Activated naive CD4-positive, alpha-beta T cell (primary cell): ENCODE data around the gene SAA1.
"Not testable (repeated sequence)": the region's sequence is repeated elsewhere in the genome, so short reads cannot be mapped to it uniquely, and the experiment has no call there.

Experiments
- DNase-seq, 4 experiments: peaks; one replicate each; lab custom pipeline; 2025; lab: John Stamatoyannopoulos, UW

SAA1 gene

DNA sequence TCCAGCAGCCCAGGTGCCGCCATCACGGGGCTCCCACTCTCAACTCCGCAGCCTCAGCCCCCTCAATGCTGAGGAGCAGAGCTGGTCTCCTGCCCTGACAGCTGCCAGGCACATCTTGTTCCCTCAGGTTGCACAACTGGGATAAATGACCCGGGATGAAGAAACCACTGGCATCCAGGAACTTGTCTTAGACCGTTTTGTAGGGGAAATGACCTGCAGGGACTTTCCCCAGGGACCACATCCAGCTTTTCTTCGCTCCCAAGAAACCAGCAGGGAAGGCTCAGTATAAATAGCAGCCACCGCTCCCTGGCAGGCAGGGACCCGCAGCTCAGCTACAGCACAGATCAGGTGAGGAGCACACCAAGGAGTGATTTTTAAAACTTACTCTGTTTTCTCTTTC is at the start of gene SAA1:
Gene SAA1 (plus strand): TSS at position 316 of the 400 bp plus-strand sequence. CDS start 624 bp downstream, outside the sequence.
- DNase-seq = no peak

GRCh38 chr11:18221274-18221876 is 44.7 kb upstream of the SAA1 start:
- DNase-seq = no peak

GRCh38 chr11:18222814-18223421 is 43.1 kb upstream of the SAA1 start:
- DNase-seq = no peak

DNA sequence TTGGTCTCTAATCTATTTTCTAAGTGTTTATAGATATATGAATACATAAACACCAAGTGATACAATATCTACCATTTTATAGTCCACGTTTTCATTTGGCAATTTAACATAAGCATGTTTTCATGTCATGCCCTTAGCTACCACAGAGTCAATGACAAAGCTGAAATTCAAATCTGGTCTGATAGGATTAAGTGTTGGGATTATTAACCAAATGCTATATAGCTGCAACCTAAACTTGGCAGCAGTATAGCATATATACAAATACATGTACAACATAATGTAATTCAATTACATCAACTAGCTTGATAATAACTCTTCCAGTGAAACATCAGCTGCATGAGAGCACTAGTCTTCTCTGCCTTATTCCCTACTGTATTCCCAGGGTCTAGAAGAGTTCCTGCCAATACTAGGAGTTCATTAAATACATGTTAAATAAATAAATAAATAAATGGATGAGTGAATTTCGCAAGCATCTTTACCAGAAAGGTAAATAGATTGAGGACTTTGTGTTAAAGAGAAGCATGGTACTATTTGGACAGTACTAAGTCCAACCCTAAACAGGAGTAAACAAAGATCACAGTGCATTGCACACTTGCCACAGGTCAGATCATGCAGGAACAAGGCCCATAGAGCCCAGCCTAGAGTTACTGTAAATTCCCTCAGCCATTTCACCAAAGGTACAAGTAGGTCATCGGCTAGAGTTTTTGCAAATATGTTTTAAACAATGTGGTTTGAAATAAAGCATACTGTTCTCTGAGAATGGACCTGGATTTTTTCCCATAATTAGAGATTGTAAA is 42.3 kb upstream of the SAA1 start:
- DNase-seq = no peak

GRCh38 chr11:18225913-18226312 is 40.2 kb upstream of the SAA1 start:
- no peak for DNase-seq

- DNase-seq = no peak
Observed at GRCh38 chr11:18229501-18229900, 36.6 kb upstream of the SAA1 start.

DNA sequence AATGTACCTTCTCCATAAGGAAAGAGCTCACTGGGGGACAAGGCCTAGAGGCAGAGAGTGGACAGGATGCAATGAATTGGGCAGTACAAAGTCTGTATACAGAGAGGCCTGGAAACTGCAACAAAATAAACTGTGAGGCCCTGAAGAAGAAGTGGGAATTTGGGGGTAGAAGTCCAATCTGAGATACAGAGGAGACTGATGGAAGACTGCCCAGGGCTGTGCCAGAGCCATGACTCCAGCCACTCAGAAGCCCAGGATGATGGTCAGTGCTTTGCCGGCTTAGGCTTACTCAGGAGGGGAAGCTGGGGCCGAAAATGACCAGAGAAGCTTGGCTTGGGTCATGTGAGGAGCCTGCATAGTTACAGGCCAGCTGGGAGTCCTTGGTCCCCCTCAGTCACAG is 35.2 kb upstream of the SAA1 start:
- DNase-seq = no peak

DNA sequence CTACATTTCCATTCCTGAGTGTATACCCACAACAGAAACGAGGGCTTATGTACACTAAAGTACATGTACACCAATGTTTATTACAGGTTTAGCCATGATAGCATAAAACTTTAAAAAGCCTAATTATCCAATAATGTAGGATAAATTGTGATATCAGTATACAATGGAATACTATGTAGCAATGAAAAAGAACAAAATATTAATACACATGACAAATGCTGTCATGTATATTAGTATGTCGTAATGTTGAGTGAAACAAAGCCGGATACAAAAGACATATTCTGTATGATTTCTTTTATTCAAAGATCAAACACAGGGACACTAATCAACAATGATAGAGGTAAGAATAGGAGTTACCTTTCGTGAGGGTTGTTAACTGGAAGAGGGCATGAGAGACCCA is 32.2 kb upstream of the SAA1 start:
- DNase-seq = no peak

DNA sequence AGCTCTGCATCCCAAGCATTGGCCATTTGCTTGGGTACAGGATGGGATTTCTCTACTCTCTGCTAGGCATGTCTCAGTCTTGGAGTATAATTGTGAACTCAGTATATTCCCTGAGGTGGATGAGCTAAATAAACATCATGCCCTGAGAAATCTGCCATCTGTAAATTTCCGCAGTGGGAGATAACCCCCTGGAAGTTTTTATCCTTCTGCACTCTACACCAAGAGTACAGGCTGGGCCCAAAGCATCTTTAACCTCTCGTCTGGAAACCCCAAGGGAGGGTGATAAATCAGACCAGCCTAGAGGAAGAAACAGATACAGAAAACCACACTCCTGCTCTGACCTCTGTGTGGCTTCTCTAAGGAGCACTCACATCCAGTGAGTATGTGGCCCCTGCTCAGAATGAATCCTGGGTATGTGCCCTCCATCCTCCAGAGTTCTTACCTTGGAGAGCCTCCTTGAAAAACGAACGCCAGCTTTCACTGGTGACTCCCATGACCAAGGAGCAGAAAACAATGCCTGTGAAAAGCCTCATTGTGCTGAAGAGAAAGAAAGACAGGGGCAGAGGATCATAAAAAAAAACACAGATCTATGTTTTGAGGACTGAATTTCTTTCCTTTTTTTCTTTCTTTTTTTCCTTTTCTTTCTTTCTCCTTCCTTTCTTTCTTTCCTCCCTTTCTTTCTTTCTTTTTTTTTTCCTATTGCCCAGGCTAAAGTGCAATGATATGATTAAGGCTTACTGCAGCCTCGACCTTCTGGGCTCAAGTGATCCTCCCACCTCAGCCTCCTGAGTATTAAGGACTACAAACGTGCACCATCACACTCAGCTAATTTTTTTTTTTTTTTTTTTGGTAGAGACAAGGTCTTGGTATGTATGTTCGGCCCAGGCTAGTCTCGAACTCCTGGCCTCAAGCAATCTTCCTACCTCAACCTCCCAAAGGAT is 30.4 kb upstream of the SAA1 start:
- no peak for DNase-seq

GRCh38 chr11:18236664-18237356 is 29.3 kb upstream of the SAA1 start, which contains the start of gene SAA4:
TSS of gene SAA4 (minus strand) at chr11:18236802. CDS start at chr11:18235926, 876 bp downstream.
- no peak for DNase-seq

GRCh38 chr11:18239655-18240054 is 26.4 kb upstream of the SAA1 start:
- DNase-seq = no peak

GRCh38 chr11:18243783-18244362 is 22.2 kb upstream of the SAA1 start:
- DNase-seq = peak in 1 of 4 experiments; percentile 6

DNA sequence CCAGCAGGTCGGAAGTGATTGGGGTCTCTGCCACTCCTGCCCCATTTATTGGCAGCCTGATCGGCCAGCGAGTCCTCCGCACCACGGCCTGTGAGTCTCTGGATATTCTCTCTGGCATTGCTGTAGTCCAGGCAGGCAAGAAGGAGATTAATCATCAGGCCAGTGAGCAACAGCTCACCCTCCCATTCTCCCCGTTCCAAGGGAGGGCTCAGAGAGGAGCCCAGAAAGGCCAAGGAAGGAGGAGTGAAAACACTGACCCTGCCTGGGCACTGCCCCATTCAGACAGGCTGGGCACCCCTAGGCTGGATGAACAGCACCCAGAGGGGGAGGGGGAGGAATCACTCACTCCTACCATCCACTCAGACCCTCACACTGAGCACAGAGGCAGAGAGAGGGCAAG is 20.7 kb upstream of the SAA1 start:
- no peak for DNase-seq

DNA sequence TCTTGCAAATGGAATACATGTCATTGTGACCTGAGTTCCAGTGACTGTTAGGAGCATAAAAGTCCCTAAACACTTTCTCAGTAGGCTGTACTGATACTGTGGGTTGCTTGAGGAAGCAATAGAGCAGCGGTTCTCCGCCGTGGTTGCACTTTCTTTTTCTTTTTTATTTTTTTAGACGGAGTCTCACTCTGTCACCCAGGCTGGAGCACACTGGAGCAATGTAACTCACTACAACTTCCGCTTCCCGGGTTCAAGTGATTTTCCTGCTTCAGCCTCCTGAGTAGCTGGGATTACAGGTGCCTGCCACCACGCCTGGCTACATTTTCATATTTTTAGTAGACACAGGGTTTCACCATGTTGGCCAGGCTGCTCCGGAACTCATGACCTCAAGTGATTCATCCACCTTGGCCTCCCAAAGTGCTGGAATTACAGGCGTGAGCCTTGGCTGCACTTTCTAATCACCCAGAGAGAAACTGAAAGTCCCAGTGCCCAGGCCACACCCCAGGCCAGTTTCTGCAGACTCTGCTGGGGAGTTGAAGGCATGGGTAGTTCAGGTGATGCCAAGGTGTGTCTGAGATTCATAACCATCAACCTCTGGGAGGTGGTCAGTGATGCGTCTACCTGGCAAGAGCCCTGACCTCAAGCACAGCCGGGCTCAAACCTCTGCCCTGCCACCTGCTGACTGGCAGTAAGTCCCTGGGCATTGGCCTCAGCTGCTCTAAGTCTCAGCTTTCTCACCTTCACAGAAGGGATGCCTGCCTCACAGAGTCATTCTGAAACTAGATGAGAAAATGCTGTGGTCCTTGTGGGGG is 19.5 kb upstream of the SAA1 start:
- DNase-seq = not testable (repeated sequence)

DNA sequence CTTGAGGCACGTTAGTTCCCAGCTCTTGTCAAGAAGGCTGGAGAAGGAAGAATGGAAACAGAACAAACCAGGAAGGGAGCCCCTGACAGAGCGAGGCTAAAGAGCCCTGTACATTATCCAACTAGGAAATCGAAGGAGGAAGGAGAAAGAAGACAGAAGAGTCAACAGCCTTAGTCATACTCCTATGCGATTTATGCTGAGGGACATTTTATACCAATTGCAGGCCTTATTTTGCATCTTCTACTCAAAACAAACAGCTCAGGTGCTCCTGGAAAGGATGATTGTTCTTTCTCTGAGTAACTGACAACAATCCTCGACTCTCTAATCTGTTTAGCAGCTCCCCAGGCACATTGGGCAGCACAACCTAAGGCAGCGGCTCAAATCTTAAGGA is 18.9 kb upstream of the SAA1 start:
- DNase-seq = not testable (repeated sequence)

GRCh38 chr11:18248561-18248960 is 17.5 kb upstream of the SAA1 start, which contains the start of gene SAA2:
TSS of gene SAA2 (minus strand) at chr11:18248668. CDS start at chr11:18248011, 657 bp downstream.
- no peak for DNase-seq

GRCh38 chr11:18253233-18253632 is 12.8 kb upstream of the SAA1 start:
- DNase-seq = no peak

- no peak for DNase-seq
Observed at GRCh38 chr11:18253778-18254338, 12.2 kb upstream of the SAA1 start.

DNA sequence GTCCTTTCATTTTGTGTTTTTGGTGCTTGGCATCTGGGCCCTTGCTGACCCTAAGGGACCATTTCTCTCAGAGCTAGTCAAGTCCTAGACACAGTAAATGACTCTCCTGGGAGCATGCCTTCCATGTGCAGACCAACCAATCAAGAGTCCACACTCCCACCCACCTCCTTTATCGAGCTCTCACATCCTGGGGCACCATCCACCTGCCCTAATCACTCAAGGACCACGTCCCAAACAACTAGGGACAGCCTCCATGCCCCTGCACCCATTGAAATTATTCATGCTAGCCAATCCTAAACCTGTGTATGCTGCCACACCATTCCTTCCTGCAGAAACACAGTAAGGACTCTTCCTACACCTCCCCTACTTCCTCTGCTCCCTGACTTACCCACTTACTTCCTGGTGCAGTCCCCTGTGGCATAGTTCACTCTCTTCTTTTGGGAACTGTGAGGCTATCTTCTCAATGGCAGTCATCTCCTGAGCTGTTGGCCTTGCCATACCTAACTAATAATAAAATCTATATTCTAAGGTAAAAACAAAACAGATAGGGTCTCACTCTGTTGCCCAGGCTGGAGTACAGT is 11.2 kb upstream of the SAA1 start:
- no peak for DNase-seq
